K562 (cell line): ENCODE results near the gene TEX264. TPM values are rescaled to one million over a fixed set of nuclear protein-coding genes. Genes with fewer than 3 reads are reported as not detected.

Source experiments
- ATAC-seq: fragments of 200-7000 bp; cut with Tn5 transposase; 3 replicates; pipeline ENCODE4 v1.9.1; 2020; ENCODE audit warnings: moderate library complexity
- BruUV-seq: library from RNA; stranded (reverse); fragments of 400-500 nt; replicated peaks from 2 replicates; lab custom pipeline; 2021; lab: Mats Ljungman, UMichigan
- CTCF ChIA-PET: fragments of 300-600 bp; formaldehyde crosslinking; extraction: SDS; loops from one replicate; lab custom pipeline; 2021; ENCODE audit warnings: low intra/inter-chr PET ratio; lab: Yijun Ruan, JAX
- POLR2A ChIA-PET: fragments of 300-600, 350-650 bp; sonication (Branson Sonifier 250); formaldehyde crosslinking; extraction: SDS; loops from one replicate; lab custom pipeline; 2021; ENCODE audit warnings: antibody characterized with exemption, inconsistent platforms; lab: Yijun Ruan, JAX
- DNase-seq, 4 experiments: peaks; one replicate each; pipeline versions ENCODE4 v3.0.0 to v3.0.0-alpha.2; 2011 to 2018; ENCODE audit warnings: low spot score in 3 of 4, mixed read lengths in 3 of 4; ENCODE audit errors: extremely low read depth in 1 of 4
- FAIRE-seq: peaks from 2 replicates; lab custom pipeline; 2011; peaks lifted over from hg19 to GRCh38; lab: Jason Lieb, UNC
- H2AFZ ChIP-seq: 2 replicates; pipeline ENCODE4 v1.6.0; 2011; ENCODE audit warnings: low read depth, low read length, control low read depth, inconsistent platforms
- H3K27ac ChIP-seq: fragments of 200-600 bp; 3 replicates; pipeline ENCODE4 v1.8.0; 2011; ENCODE audit warnings: low read depth, mild to moderate bottlenecking, control low read depth, inconsistent platforms, low read length, moderate library complexity, mixed read lengths; ENCODE audit errors: extremely low read depth
- H3K27me3 ChIP-seq, 2 experiments: fragments of 300-600 bp in 1 of 2; 2 replicates in 1 of 2; 3 replicates in 1 of 2; pipeline versions ENCODE4 v1.6.0 to v1.8.0; 2011; ENCODE audit warnings: inconsistent platforms in 2 of 2, low read length in 2 of 2, mild to moderate bottlenecking in 1 of 2, mixed read lengths in 1 of 2, moderate library complexity in 1 of 2; ENCODE audit not compliant: control insufficient read depth in 2 of 2, insufficient read depth in 2 of 2
- H3K36me3 ChIP-seq: fragments of 300-600 bp; 3 replicates; pipeline ENCODE4 v1.8.0; 2011; ENCODE audit warnings: mild to moderate bottlenecking, low read length, inconsistent platforms; ENCODE audit not compliant: control insufficient read depth, insufficient read depth
- H3K4me1 ChIP-seq, 2 experiments: fragments of 200-600 bp in 1 of 2; replicated peaks in 1 of 2; 2 replicates in 1 of 2; 3 replicates in 1 of 2; pipeline versions ENCODE4 v1.5.1 to v1.8.0; 2011; ENCODE audit warnings: inconsistent platforms in 2 of 2, low read length in 2 of 2, mild to moderate bottlenecking in 1 of 2, mixed read lengths in 1 of 2, moderate library complexity in 1 of 2; ENCODE audit not compliant: control insufficient read depth in 2 of 2, insufficient read depth in 2 of 2
- H3K4me2 ChIP-seq: 2 replicates; pipeline ENCODE4 v1.6.1; 2011; ENCODE audit warnings: low read length, control low read depth, inconsistent platforms, mixed read lengths; ENCODE audit not compliant: insufficient read depth
- H3K4me3 ChIP-seq: fragments of 200-600 bp; sonication (generic), shearing (Covaris generic); 2 replicates; pipeline ENCODE4 v1.5.1; 2016; ENCODE audit warnings: control low read depth, inconsistent platforms
- H3K79me2 ChIP-seq: fragments of 200-600 bp; 3 replicates; pipeline ENCODE4 v1.8.0; 2011; ENCODE audit warnings: low read length, inconsistent platforms; ENCODE audit not compliant: control insufficient read depth, insufficient read depth
- H3K9ac ChIP-seq, 2 experiments: 2 replicates each; pipeline versions ENCODE4 v1.6.0 to v1.6.1; 2011; ENCODE audit warnings: low read depth in 2 of 2, low read length in 2 of 2, control low read depth in 1 of 2, inconsistent platforms in 1 of 2, mild to moderate bottlenecking in 1 of 2, mixed read lengths in 1 of 2; ENCODE audit not compliant: insufficient read depth in 1 of 2
- H3K9me1 ChIP-seq: one replicate; pipeline ENCODE4 v1.6.0; 2011; ENCODE audit warnings: inconsistent platforms, mild to moderate bottlenecking, low read length, moderate library complexity; ENCODE audit not compliant: control insufficient read depth, insufficient read depth
- H3K9me3 ChIP-seq: replicated peaks from 2 replicates; pipeline ENCODE4 v1.5.1; 2011; ENCODE audit warnings: low read depth, low read length, inconsistent platforms; ENCODE audit not compliant: control insufficient read depth, insufficient read depth
- H4K20me1 ChIP-seq: replicated peaks from 2 replicates; pipeline ENCODE4 v1.6.1; 2011; ENCODE audit warnings: low read length, inconsistent platforms, mixed read lengths; ENCODE audit not compliant: control insufficient read depth, insufficient read depth
- CTCF ChIP-seq, 3 experiments: IDR thresholded peaks in 2 of 3; conservative IDR thresholded peaks in 1 of 3; 2 replicates each; pipeline ENCODE4 v1.5.1; 2011 to 2012; ENCODE audit warnings: low read length in 3 of 3, mild to moderate bottlenecking in 3 of 3, control low read depth in 2 of 3, improper control_type of control experiment in 1 of 3, inconsistent platforms in 1 of 3, low read depth in 1 of 3, mixed read lengths in 1 of 3, moderate library complexity in 1 of 3; ENCODE audit not compliant: insufficient read depth in 2 of 3
- LEF1 ChIP-seq: fragments of 450-650 bp; IDR thresholded peaks from 2 replicates; pipeline ENCODE4 v1.6.1; 2016; ENCODE audit warnings: mild to moderate bottlenecking
- WGBS: fragments of 100-300 bp; shearing (Covaris generic); methylation state at CpG from one replicate; pipeline ENCODE4 v1.1.6; 2016; ENCODE audit warnings: low coverage, mixed read lengths; ENCODE audit not compliant: insufficient coverage; ENCODE audit errors: missing lambda C conversion rate; 5-methylcytosine and 5-hydroxymethylcytosine counted together
- in situ Hi-C: fragments of 300-500 bp; cut with MboI; formaldehyde crosslinking; loops from 4 replicates; pipeline ENCODE4 v1.15.0; 2018; ENCODE audit warnings: inconsistent platforms, mixed read lengths
- intact Hi-C: fragments of 100-400 bp; cut with micrococcal nuclease; formaldehyde crosslinking; loops from 2 replicates; pipeline ENCODE4 v1.14.2; 2022
- polyA plus RNA-seq, 8 experiments: library from polyadenylated mRNA; depleted of rRNA in 4 of 8; stranded (reverse) in 5 of 8; unstranded in 3 of 8; fragments of >200 nt; fragmentation: Nextera tagmentation in 2 of 8; fragmentation: Illumina TruSeq in 1 of 8; extraction: Ambion mirVana in 2 of 8; extraction: Trizol in 1 of 8; gene quantifications; 2 replicates each; pipeline versions ENCODE4 v1.2.1 to v1.2.3, GENCODE V29; 2011 to 2014; ENCODE audit warnings: inconsistent platforms in 1 of 8, missing spikeins in 1 of 8
- total RNA-seq, 7 experiments: library from RNA; depleted of rRNA in 6 of 7; stranded (reverse); fragments of >200 nt in 6 of 7; fragmentation: Illumina TruSeq in 2 of 7; extraction: Trizol in 2 of 7; gene quantifications; 2 replicates each; pipeline versions ENCODE4 v1.2.1 to v1.2.3, GENCODE V29; 2011 to 2021; ENCODE audit warnings: low replicate concordance in 1 of 7

The TEX264 gene
- total and polyA plus RNA-seq, 9 of the 15 experiments (the other 6 are each of a cell fraction or from before 2014, with no cell fraction given), result 4.1 to 47.0 (median 31.0) TPM

GRCh38 chr3:51710631-51711351 is 39.7 kb downstream of the TEX264 start:
- WGBS, result 12% methylated on average over 6 of the region's 10 CpGs
- Histone ChIP-seq H2AFZ (no peak overlapping the region), H3K27ac (no peak overlapping the region), H3K9me3 (no peaks in the 10 kb centered on the region), H3K9ac (no peak overlapping the region), H3K4me2 (no peak overlapping the region), H3K27me3 (peaks cover 0 to 42% of the 10 kb centered on the region in 2 experiments; a peak in 4 of 5 replicates), H3K79me2 (no peaks in the 10 kb centered on the region), H3K4me1 (peaks cover 0 to 4% of the 10 kb centered on the region in 2 experiments; a peak in 2 of 5 replicates), H3K4me3 (no peak overlapping the region), H4K20me1 (0 out of 2 replicates have a peak, but pooled peaks cover 6% of the 10 kb centered on the region), H3K36me3 (no peaks in the 10 kb centered on the region), H3K9me1 (no peaks in the 10 kb centered on the region)
- TF ChIP-seq CTCF (IDR thresholded peaks at IDR 0.05 in 2 of 3, conservative IDR thresholded peaks at IDR 0.05 in 1 of 3; ENCODE audit: insufficient read depth in 2 of 3, low read depth in 1 of 3, low read length in 3 of 3), result peak in 1 of 3 experiments; percentile 31; a peak in 1 of 6 replicates
- no peak for TF ChIP-seq LEF1
- in situ Hi-C loops, result no loop called here
- BruUV-seq, result no TSS peak
- FAIRE-seq (no peak), DNase-seq (peak in 1 of 4 experiments; percentile 8), ATAC-seq (peak; percentile 60; the same call in 2 of the 3 replicates)
- CTCF ChIA-PET, result interaction anchor here (1.1 kb wide), 1 partner anchor 89 kb away, joined by 5 read pairs; no protein-coding TSS in a partner anchor
- POLR2A ChIA-PET, result no interaction called here
- intact Hi-C loops, result no loop called here
